ENCODE data around the gene ATP6V0C. TPM values are rescaled to one million over a fixed set of nuclear protein-coding genes. Genes with fewer than 3 reads are reported as not detected.

The ATP6V0C gene
- total and polyA plus RNA-seq, 2 of the 13 experiments (the other 11 are each of a cell fraction or from before 2014, with no cell fraction given): 10.4 to 20.1 TPM

GRCh38 chr16:2500918-2501750 lies 12.6 kb upstream of the ATP6V0C start (continued):
- TF ChIP-seq RERE (CRISPR knock-in tag; IDR thresholded peaks at IDR 0.05; ENCODE audit: low read depth) (no peak), HNRNPLL (IDR thresholded peaks at IDR 0.05; ENCODE audit: low read depth, low read length, poor library complexity, severe bottlenecking) (peak; percentile 37), NFIB (CRISPR knock-in tag; IDR thresholded peaks at IDR 0.05; ENCODE audit: borderline replicate concordance) (no peak), ZNF761 (CRISPR knock-in tag; conservative IDR thresholded peaks at IDR 0.05) (no peak), HOMEZ (CRISPR knock-in tag; IDR thresholded peaks at IDR 0.05; ENCODE audit: low read depth) (no peak), ZKSCAN8 (CRISPR knock-in tag; IDR thresholded peaks at IDR 0.05; ENCODE audit: borderline replicate concordance) (no peak), TOE1 (CRISPR knock-in tag; IDR thresholded peaks at IDR 0.05) (no peak), ZFP36L2 (CRISPR knock-in tag; IDR thresholded peaks at IDR 0.05) (no peak), NFKBIZ (CRISPR knock-in tag; IDR thresholded peaks at IDR 0.05) (no peak), ATM (IDR thresholded peaks at IDR 0.05; ENCODE audit: borderline replicate concordance) (no peak), IRX3 (CRISPR knock-in tag; IDR thresholded peaks at IDR 0.05; ENCODE audit: borderline replicate concordance, low read depth) (no peak), TGIF2 (CRISPR knock-in tag; IDR thresholded peaks at IDR 0.05) (no peak), ZNF225 (CRISPR knock-in tag; IDR thresholded peaks at IDR 0.05) (no peak)
- TF ChIP-seq, protein P1, sequence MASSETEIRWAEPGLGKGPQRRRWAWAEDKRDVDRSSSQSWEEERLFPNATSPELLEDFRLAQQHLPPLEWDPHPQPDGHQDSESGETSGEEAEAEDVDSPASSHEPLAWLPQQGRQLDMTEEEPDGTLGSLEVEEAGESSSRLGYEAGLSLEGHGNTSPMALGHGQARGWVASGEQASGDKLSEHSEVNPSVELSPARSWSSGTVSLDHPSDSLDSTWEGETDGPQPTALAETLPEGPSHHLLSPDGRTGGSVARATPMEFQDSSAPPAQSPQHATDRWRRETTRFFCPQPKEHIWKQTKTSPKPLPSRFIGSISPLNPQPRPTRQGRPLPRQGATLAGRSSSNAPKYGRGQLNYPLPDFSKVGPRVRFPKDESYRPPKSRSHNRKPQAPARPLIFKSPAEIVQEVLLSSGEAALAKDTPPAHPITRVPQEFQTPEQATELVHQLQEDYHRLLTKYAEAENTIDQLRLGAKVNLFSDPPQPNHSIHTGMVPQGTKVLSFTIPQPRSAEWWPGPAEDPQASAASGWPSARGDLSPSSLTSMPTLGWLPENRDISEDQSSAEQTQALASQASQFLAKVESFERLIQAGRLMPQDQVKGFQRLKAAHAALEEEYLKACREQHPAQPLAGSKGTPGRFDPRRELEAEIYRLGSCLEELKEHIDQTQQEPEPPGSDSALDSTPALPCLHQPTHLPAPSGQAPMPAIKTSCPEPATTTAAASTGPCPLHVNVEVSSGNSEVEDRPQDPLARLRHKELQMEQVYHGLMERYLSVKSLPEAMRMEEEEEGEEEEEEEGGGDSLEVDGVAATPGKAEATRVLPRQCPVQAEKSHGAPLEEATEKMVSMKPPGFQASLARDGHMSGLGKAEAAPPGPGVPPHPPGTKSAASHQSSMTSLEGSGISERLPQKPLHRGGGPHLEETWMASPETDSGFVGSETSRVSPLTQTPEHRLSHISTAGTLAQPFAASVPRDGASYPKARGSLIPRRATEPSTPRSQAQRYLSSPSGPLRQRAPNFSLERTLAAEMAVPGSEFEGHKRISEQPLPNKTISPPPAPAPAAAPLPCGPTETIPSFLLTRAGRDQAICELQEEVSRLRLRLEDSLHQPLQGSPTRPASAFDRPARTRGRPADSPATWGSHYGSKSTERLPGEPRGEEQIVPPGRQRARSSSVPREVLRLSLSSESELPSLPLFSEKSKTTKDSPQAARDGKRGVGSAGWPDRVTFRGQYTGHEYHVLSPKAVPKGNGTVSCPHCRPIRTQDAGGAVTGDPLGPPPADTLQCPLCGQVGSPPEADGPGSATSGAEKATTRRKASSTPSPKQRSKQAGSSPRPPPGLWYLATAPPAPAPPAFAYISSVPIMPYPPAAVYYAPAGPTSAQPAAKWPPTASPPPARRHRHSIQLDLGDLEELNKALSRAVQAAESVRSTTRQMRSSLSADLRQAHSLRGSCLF (CRISPR knock-in tag; IDR thresholded peaks at IDR 0.05; ENCODE audit: borderline replicate concordance): no peak
